ENCODE results near the gene CADPS2.

Gene CADPS2

DNA sequence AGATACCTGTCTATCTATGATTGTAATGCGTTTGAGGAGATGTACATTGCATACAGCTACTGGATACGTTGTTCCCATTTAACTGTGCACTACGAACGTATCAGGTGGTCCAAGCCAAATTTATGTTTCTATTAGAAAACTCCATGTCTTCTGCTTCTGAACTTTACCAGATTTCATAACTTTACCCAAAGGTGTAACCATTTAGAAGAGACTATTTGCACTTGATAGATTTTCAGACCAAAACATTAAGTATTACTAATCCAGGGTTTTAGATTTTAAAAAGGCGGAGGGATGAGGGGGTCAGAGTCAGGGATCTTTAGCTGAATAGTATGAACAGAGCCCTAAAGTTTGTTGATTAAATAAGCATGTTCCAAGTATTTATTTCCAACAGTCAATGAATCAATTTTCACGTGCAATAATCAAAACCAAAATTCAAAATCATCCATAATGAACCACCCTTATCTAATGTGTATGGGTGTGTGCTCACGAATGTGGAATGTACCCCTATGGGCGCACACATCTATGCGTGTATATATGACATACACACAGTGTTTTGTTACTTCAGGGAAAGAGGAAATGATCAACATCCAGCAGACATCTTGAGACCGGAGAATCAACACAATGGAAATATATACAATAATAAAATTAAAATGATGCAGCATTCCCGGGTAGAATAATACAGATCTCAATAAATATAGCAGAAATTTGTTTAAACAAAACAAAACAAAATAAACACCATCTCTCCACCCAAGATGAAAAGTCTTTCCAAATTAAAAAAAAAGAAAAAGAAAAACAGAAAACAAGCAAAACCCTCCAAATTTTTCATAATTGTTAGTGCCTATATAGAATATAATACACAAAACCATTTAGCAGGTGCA is 585.1 kb downstream of the CADPS2 start:
- no peaks in the 10 kb centered on the region for H3K27me3 ChIP-seq (ENCODE audit: insufficient read depth, low read length)

DNA sequence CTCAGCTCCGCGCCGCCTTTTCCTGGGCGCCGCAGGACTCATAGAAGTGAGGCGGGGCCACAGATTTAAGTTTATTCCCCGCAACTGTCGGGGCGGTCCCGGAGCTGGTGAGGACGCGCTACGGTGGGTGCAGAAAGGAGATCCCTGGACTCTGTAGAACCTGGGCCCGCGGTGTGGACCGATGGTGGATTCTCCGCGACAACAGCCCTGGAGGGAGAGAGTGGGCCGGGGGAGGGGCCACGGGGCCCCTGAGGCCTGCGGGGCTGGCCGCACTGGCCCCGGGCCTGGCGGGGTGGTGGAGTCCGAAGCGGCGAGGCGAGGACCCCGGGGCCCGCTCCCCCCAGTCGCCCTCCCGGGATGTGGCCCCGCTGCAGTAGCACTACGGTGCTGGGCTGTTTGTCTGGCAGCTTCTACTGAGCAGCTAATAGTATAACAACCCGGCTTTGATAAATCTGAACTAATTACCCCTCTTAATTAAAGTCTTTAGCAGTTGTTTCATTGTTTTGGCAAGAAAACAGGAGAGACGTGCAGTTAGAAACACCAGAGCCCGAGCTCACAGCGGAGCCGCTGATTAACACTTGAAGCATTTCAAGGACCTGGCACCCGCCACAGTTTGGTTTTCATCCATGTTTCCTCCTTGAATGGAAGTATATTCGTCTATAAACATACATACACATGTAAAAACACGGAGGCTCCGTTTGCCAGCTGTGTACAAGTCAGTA is 585.9 kb downstream of the CADPS2 start:
- H3K79me2 ChIP-seq (ENCODE audit: insufficient read depth, low read length): no peaks in the 10 kb centered on the region
- H3K9ac ChIP-seq (ENCODE audit: low read length): no peak overlapping the region
- no peaks in the 10 kb centered on the region for H3K27me3 ChIP-seq (ENCODE audit: insufficient read depth, low read length)
- no peaks in the 10 kb centered on the region for H4K20me1 ChIP-seq (ENCODE audit: insufficient read depth, low read length)
- H3K9me3 ChIP-seq (ENCODE audit: low read length): no peaks in the 10 kb centered on the region
- no peaks in the 10 kb centered on the region for H3K9me2 ChIP-seq (ENCODE audit: low read depth, low read length)
- H3K27ac ChIP-seq (ENCODE audit: low read depth, low read length, poor library complexity, severe bottlenecking): no peak overlapping the region
- no peaks in the 10 kb centered on the region for H3K4me1 ChIP-seq (ENCODE audit: insufficient read depth, low read length, severe bottlenecking)
- H3K4me2 ChIP-seq (ENCODE audit: low read length): no peak overlapping the region
- H3K4me3 ChIP-seq (ENCODE audit: low read depth, low read length, poor library complexity, severe bottlenecking): no peak overlapping the region
- H3F3A ChIP-seq (ENCODE audit: insufficient read depth, low read length): no peaks in the 10 kb centered on the region
- H2AFZ ChIP-seq (ENCODE audit: low read length): no peak overlapping the region
- TF ChIP-seq, protein P1, sequence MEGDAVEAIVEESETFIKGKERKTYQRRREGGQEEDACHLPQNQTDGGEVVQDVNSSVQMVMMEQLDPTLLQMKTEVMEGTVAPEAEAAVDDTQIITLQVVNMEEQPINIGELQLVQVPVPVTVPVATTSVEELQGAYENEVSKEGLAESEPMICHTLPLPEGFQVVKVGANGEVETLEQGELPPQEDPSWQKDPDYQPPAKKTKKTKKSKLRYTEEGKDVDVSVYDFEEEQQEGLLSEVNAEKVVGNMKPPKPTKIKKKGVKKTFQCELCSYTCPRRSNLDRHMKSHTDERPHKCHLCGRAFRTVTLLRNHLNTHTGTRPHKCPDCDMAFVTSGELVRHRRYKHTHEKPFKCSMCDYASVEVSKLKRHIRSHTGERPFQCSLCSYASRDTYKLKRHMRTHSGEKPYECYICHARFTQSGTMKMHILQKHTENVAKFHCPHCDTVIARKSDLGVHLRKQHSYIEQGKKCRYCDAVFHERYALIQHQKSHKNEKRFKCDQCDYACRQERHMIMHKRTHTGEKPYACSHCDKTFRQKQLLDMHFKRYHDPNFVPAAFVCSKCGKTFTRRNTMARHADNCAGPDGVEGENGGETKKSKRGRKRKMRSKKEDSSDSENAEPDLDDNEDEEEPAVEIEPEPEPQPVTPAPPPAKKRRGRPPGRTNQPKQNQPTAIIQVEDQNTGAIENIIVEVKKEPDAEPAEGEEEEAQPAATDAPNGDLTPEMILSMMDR (IDR thresholded peaks at IDR 0.05; ENCODE audit: low read length): no peak
- TF ChIP-seq EZH2 (IDR thresholded peaks at IDR 0.05; ENCODE audit: borderline replicate concordance, low read length): no peak
- H3K36me3 ChIP-seq (ENCODE audit: insufficient read depth, low read length): no peaks in the 10 kb centered on the region

More for the DNA sequence above, 585.1 kb downstream of the CADPS2 start:
- Histone ChIP-seq H3K4me2 (ENCODE audit: low read length) (no peak overlapping the region), H3K9ac (ENCODE audit: low read length) (no peak overlapping the region), H3K9me3 (ENCODE audit: low read length) (no peaks in the 10 kb centered on the region), H3K36me3 (ENCODE audit: insufficient read depth, low read length) (no peaks in the 10 kb centered on the region), H3K4me3 (ENCODE audit: low read depth, low read length, poor library complexity, severe bottlenecking) (no peak overlapping the region), H2AFZ (ENCODE audit: low read length) (no peak overlapping the region), H4K20me1 (ENCODE audit: insufficient read depth, low read length) (no peaks in the 10 kb centered on the region), H3K9me2 (ENCODE audit: low read depth, low read length) (no peaks in the 10 kb centered on the region), H3K27ac (ENCODE audit: low read depth, low read length, poor library complexity, severe bottlenecking) (no peak overlapping the region), H3K79me2 (ENCODE audit: insufficient read depth, low read length) (no peaks in the 10 kb centered on the region), H3F3A (ENCODE audit: insufficient read depth, low read length) (no peaks in the 10 kb centered on the region), H3K4me1 (ENCODE audit: insufficient read depth, low read length, severe bottlenecking) (no peaks in the 10 kb centered on the region)
- TF ChIP-seq EZH2 (IDR thresholded peaks at IDR 0.05; ENCODE audit: borderline replicate concordance, low read length): no peak
- TF ChIP-seq, protein P1 (IDR thresholded peaks at IDR 0.05; ENCODE audit: low read length): no peak

DNA sequence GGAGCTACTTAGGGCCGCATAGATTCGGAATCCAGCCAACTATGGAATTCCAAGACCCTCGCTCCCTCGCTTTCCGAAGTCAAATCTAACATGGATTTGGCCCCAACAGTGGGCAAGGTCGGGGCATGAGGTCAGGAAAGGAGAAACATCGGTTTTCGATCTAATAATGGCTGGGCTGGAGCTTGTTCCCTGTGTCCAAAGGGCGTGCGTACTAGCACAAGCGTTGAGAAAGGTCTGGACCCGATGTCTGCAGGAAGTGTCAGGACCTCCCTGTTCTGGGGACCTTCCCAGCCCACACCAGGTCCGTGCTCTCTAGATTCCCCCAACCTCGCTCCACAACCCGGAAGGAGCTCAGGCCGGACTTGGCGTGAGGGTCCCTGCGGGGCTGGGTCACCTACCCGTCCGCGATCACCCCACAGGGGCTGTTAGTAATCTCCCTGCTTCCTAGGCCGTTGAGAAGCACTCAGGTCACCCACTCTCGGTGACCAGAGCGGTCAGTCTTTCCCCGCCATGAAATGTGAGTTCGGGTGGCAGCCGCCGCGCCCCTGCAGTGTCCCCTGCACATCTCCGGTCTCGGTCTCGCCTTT is 586.5 kb downstream of the CADPS2 start:
- Histone ChIP-seq H3K9me2 (ENCODE audit: low read depth, low read length) (no peaks in the 10 kb centered on the region), H2AFZ (ENCODE audit: low read length) (no peak overlapping the region), H3K79me2 (ENCODE audit: insufficient read depth, low read length) (no peaks in the 10 kb centered on the region), H4K20me1 (ENCODE audit: insufficient read depth, low read length) (no peaks in the 10 kb centered on the region), H3K4me1 (ENCODE audit: insufficient read depth, low read length, severe bottlenecking) (no peaks in the 10 kb centered on the region), H3K4me2 (ENCODE audit: low read length) (no peak overlapping the region), H3K27ac (ENCODE audit: low read depth, low read length, poor library complexity, severe bottlenecking) (no peak overlapping the region), H3K4me3 (ENCODE audit: low read depth, low read length, poor library complexity, severe bottlenecking) (no peak overlapping the region), H3F3A (ENCODE audit: insufficient read depth, low read length) (no peaks in the 10 kb centered on the region), H3K9me3 (ENCODE audit: low read length) (no peaks in the 10 kb centered on the region), H3K36me3 (ENCODE audit: insufficient read depth, low read length) (no peaks in the 10 kb centered on the region), H3K27me3 (ENCODE audit: insufficient read depth, low read length) (no peaks in the 10 kb centered on the region), H3K9ac (ENCODE audit: low read length) (no peak overlapping the region)
- TF ChIP-seq EZH2 (IDR thresholded peaks at IDR 0.05; ENCODE audit: borderline replicate concordance, low read length): no peak
- TF ChIP-seq, protein P1 (IDR thresholded peaks at IDR 0.05; ENCODE audit: low read length): no peak
